PC-3 (cell line): ENCODE data around the gene AACS. TPM values are rescaled to one million over a fixed set of nuclear protein-coding genes. Genes with fewer than 3 reads are reported as not detected.
"Not testable (repeated sequence)": the region's sequence is repeated elsewhere in the genome, so short reads cannot be mapped to it uniquely, and the experiment has no call there.

ENCODE experiments used
- ATAC-seq: fragments of 200-7000 bp; cut with Tn5 transposase; 2 replicates; pipeline ENCODE4 v1.9.1; 2020; ENCODE audit warnings: mild to moderate bottlenecking, moderate library complexity
- BruUV-seq: library from RNA; stranded (reverse); fragments of 400-500 nt; replicated peaks from 2 replicates; lab custom pipeline; 2021; lab: Mats Ljungman, UMichigan
- CTCF ChIA-PET: fragments of 300-600 bp; sonication (Branson Sonifier 250); formaldehyde crosslinking; loops from one replicate; lab custom pipeline; 2022; ENCODE audit warnings: antibody characterized with exemption; lab: Charles Lee
- POLR2A ChIA-PET: fragments of 300-600 bp; sonication (Branson Sonifier 250); formaldehyde crosslinking; loops from one replicate; lab custom pipeline; 2022; ENCODE audit warnings: antibody characterized with exemption; ENCODE audit not compliant: unreplicated experiment; lab: Charles Lee
- DNase-seq: peaks from one replicate; pipeline ENCODE4 v3.0.0-alpha.2; 2015
- H2AFZ ChIP-seq: fragments of 300-600 bp; sonication (generic); 2 replicates; pipeline ENCODE4 v1.6.0; 2016; ENCODE audit warnings: antibody characterized with exemption, low read length
- H3F3A ChIP-seq: fragments of 300-600 bp; sonication (generic); one replicate; pipeline ENCODE4 v1.6.0; 2017; ENCODE audit warnings: antibody characterized with exemption, low read length, control low read depth, mild to moderate bottlenecking; ENCODE audit not compliant: unreplicated experiment
- H3K27ac ChIP-seq: fragments of 300-600 bp; sonication (generic); 2 replicates; pipeline ENCODE4 v1.5.1; 2016; ENCODE audit warnings: mild to moderate bottlenecking, low read length
- H3K27me3 ChIP-seq: fragments of 300-600 bp; sonication (generic); 2 replicates; pipeline ENCODE4 v1.6.1; 2016; ENCODE audit warnings: low read length, mixed read lengths
- H3K36me3 ChIP-seq: fragments of 300-600 bp; sonication (generic); 2 replicates; pipeline ENCODE4 v1.6.1; 2016; ENCODE audit warnings: low read depth, mixed run types, low read length, mixed read lengths
- H3K4me1 ChIP-seq: fragments of 300-600 bp; sonication (generic); 2 replicates; pipeline ENCODE4 v1.5.1; 2016; ENCODE audit warnings: low read length; ENCODE audit not compliant: insufficient read depth
- H3K4me2 ChIP-seq: fragments of 300-600 bp; sonication (generic); 2 replicates; pipeline ENCODE4 v1.6.0; 2016; ENCODE audit warnings: low read length
- H3K4me3 ChIP-seq: fragments of 300-600 bp; sonication (generic); 2 replicates; pipeline ENCODE4 v1.5.1; 2016; ENCODE audit warnings: mild to moderate bottlenecking, low read length, mixed read lengths
- H3K79me2 ChIP-seq: fragments of 300-600 bp; sonication (generic); 2 replicates; pipeline ENCODE4 v1.6.1; 2017; ENCODE audit warnings: low read length, mixed read lengths
- H3K9ac ChIP-seq: fragments of 300-600 bp; sonication (generic); 2 replicates; pipeline ENCODE4 v1.6.0; 2016; ENCODE audit warnings: mild to moderate bottlenecking, low read length
- H3K9me2 ChIP-seq: fragments of 300-600 bp; sonication (generic); replicated peaks from 2 replicates; pipeline ENCODE4 v1.6.1; 2016; ENCODE audit warnings: mixed run types, low read length, mixed read lengths
- H3K9me3 ChIP-seq: fragments of 300-600 bp; sonication (generic); 2 replicates; pipeline ENCODE4 v1.6.1; 2016; ENCODE audit warnings: low read length, mixed read lengths
- H4K20me1 ChIP-seq: fragments of 300-600 bp; sonication (generic); 2 replicates; pipeline ENCODE4 v1.6.1; 2016; ENCODE audit warnings: low read length, mixed read lengths
- CTCF ChIP-seq: fragments of 300-600 bp; sonication (generic); conservative IDR thresholded peaks from 2 replicates; pipeline ENCODE4 v1.5.1; 2017; ENCODE audit warnings: antibody characterized with exemption, low read depth, mild to moderate bottlenecking, low read length
- EZH2 ChIP-seq: fragments of 300-600 bp; sonication (generic); IDR thresholded peaks from one replicate; pipeline ENCODE4 v1.6.1; 2017; ENCODE audit warnings: antibody characterized with exemption, mild to moderate bottlenecking, low read length; ENCODE audit not compliant: unreplicated experiment
- EZH2phosphoT487 ChIP-seq: fragments of 300-600 bp; sonication (generic); IDR thresholded peaks from 2 replicates; pipeline ENCODE4 v1.6.1; 2018; ENCODE audit warnings: mild to moderate bottlenecking, antibody characterized with exemption, low read length, borderline replicate concordance
- intact Hi-C: fragments of 100-400 bp; cut with micrococcal nuclease; formaldehyde crosslinking; loops from 2 replicates; pipeline ENCODE4 v1.9.0; 2023
- total RNA-seq: library from RNA; depleted of rRNA; stranded (reverse); fragments of >200 nt; gene quantifications from 2 replicates; pipeline ENCODE4 v1.2.3, GENCODE V29; 2014

Gene AACS
- total RNA-seq, 1 experiment from 2014 or later, result 31.9 TPM

GRCh38 chr12:125111403-125111802 is 46.2 kb downstream of the AACS start:
- POLR2A ChIA-PET, result no interaction called here
- CTCF ChIA-PET, result no interaction called here
- H3K27me3 ChIP-seq, result no peaks in the 10 kb centered on the region
- H3K36me3 ChIP-seq, result peaks cover 47% of the 10 kb centered on the region
- no peak overlapping the region for H3K4me3 ChIP-seq
- DNase-seq, result no peak
- ATAC-seq, result peak; percentile 32; the same call in 1 of the 2 replicates
- no peaks in the 10 kb centered on the region for H3F3A ChIP-seq
- intact Hi-C loops, result loop anchor here (2.0 kb wide), 1 partner anchor 29 kb away; no protein-coding TSS in a partner anchor
- no peaks in the 10 kb centered on the region for H3K9me2 ChIP-seq
- no peak overlapping the region for H3K27ac ChIP-seq
- H3K79me2 ChIP-seq, result no peaks in the 10 kb centered on the region
- no peak overlapping the region for H3K9ac ChIP-seq
- no peaks in the 10 kb centered on the region for H3K4me1 ChIP-seq
- BruUV-seq, result no TSS peak
- no peaks in the 10 kb centered on the region for H3K9me3 ChIP-seq
- no peak overlapping the region for H3K4me2 ChIP-seq
- H4K20me1 ChIP-seq, result no peaks in the 10 kb centered on the region
- no peak overlapping the region for H2AFZ ChIP-seq
- TF ChIP-seq CTCF, result no peak
- TF ChIP-seq EZH2, result no peak
- no peak for TF ChIP-seq EZH2phosphoT487

- POLR2A ChIA-PET, intact Hi-C loops, H4K20me1 ChIP-seq: not testable (repeated sequence)
Measured at GRCh38 chr12:125112614-125113013, 47.4 kb downstream of the AACS start.

GRCh38 chr12:125113263-125113662 is 48.0 kb downstream of the AACS start:
- Histone ChIP-seq H2AFZ (no peak overlapping the region), H3K27ac (no peak overlapping the region), H3K4me2 (no peak overlapping the region), H3K4me1 (no peaks in the 10 kb centered on the region), H3K9me3 (no peaks in the 10 kb centered on the region), H3K9ac (no peak overlapping the region), H3K79me2 (no peaks in the 10 kb centered on the region), H3K27me3 (no peaks in the 10 kb centered on the region), H3F3A (no peaks in the 10 kb centered on the region), H3K4me3 (no peak overlapping the region), H3K36me3 (peaks cover 41% of the 10 kb centered on the region), H4K20me1 (no peaks in the 10 kb centered on the region), H3K9me2 (no peaks in the 10 kb centered on the region)
- ATAC-seq (no peak), DNase-seq (no peak)
- POLR2A ChIA-PET, result no interaction called here
- BruUV-seq, result no TSS peak
- CTCF ChIA-PET, result no interaction called here
- TF ChIP-seq EZH2phosphoT487 (no peak), CTCF (no peak)
- intact Hi-C loops, result no loop called here

More at GRCh38 chr12:125112614-125113013, 47.4 kb downstream of the AACS start:
- H2AFZ ChIP-seq, H3K4me2 ChIP-seq, H3K27ac ChIP-seq, H3K27me3 ChIP-seq, H3K9me3 ChIP-seq, H3K9ac ChIP-seq, H3K79me2 ChIP-seq, CTCF ChIA-PET, H3K4me1 ChIP-seq, ATAC-seq, BruUV-seq, H3K9me2 ChIP-seq, DNase-seq, H3F3A ChIP-seq, H3K4me3 ChIP-seq: not testable (repeated sequence)
- peaks cover 43% of the 10 kb centered on the region for H3K36me3 ChIP-seq
